ENCODE data around the gene MBD2. TPM values are rescaled to one million over a fixed set of nuclear protein-coding genes. Genes with fewer than 3 reads are reported as not detected.

Gene MBD2
- total RNA-seq, 2 donors from 2014 or later: 24.3 to 32.0 TPM

GRCh38 chr18:54162431-54162830, 62.0 kb downstream of the MBD2 start:
- H3K4me1 ChIP-seq: peaks cover 0 to 3% of the 10 kb centered on the region in 2 donors
- no peaks in the 10 kb centered on the region for H3K27me3 ChIP-seq
- no peaks in the 10 kb centered on the region for H3K9me3 ChIP-seq
- H3K4me3 ChIP-seq: no peak overlapping the region
- no peak overlapping the region for H3K27ac ChIP-seq
- no peak for TF ChIP-seq CTCF (IDR thresholded peaks at IDR 0.05)
- H3K36me3 ChIP-seq: peaks cover 56% of the 10 kb centered on the region
- DNase-seq (ENCODE audit: low spot score): no peak

GRCh38 chr18:54161267-54161666, 63.2 kb downstream of the MBD2 start:
- Histone ChIP-seq H3K27me3 (no peaks in the 10 kb centered on the region), H3K4me3 (no peak overlapping the region), H3K9me3 (no peaks in the 10 kb centered on the region), H3K27ac (no peak overlapping the region), H3K36me3 (peaks cover 65% of the 10 kb centered on the region), H3K4me1 (peaks cover 0 to 3% of the 10 kb centered on the region in 2 donors)
- TF ChIP-seq CTCF (IDR thresholded peaks at IDR 0.05): no peak
- no peak for DNase-seq (ENCODE audit: low spot score)

GRCh38 chr18:54159906-54160305, 64.6 kb downstream of the MBD2 start:
- H3K4me1 ChIP-seq: peaks cover 0 to 3% of the 10 kb centered on the region in 2 donors
- DNase-seq (ENCODE audit: low spot score): no peak
- H3K27me3 ChIP-seq: no peaks in the 10 kb centered on the region
- H3K4me3 ChIP-seq: no peak overlapping the region
- peaks cover 60% of the 10 kb centered on the region for H3K36me3 ChIP-seq
- no peak overlapping the region for H3K27ac ChIP-seq
- TF ChIP-seq CTCF (IDR thresholded peaks at IDR 0.05): no peak
- no peaks in the 10 kb centered on the region for H3K9me3 ChIP-seq

- no peaks in the 10 kb centered on the region for H3K9me3 ChIP-seq
- H3K27ac ChIP-seq: no peak overlapping the region
- H3K36me3 ChIP-seq: peaks cover 58% of the 10 kb centered on the region
- TF ChIP-seq CTCF (IDR thresholded peaks at IDR 0.05): no peak
- no peak overlapping the region for H3K4me3 ChIP-seq
- no peak for DNase-seq (ENCODE audit: low spot score)
- H3K27me3 ChIP-seq: no peaks in the 10 kb centered on the region
- peaks cover 0 to 3% of the 10 kb centered on the region in 2 donors for H3K4me1 ChIP-seq
These were observed 66.7 kb downstream of the MBD2 start for GRCh38 chr18:54157646-54158385.

GRCh38 chr18:54155412-54155811, 69.1 kb downstream of the MBD2 start:
- no peak for DNase-seq (ENCODE audit: low spot score)
- peaks cover 60% of the 10 kb centered on the region for H3K36me3 ChIP-seq
- H3K4me1 ChIP-seq: peaks cover 0 to 3% of the 10 kb centered on the region in 2 donors
- H3K4me3 ChIP-seq: no peak overlapping the region
- H3K9me3 ChIP-seq: no peaks in the 10 kb centered on the region
- no peak for TF ChIP-seq CTCF (IDR thresholded peaks at IDR 0.05)
- H3K27ac ChIP-seq: no peak overlapping the region
- no peaks in the 10 kb centered on the region for H3K27me3 ChIP-seq

GRCh38 chr18:54154231-54154630, 70.2 kb downstream of the MBD2 start:
- Histone ChIP-seq H3K4me3 (no peak overlapping the region), H3K27ac (no peak overlapping the region), H3K4me1 (peaks cover 0 to 3% of the 10 kb centered on the region in 2 donors), H3K27me3 (no peaks in the 10 kb centered on the region), H3K36me3 (peaks cover 54% of the 10 kb centered on the region), H3K9me3 (no peaks in the 10 kb centered on the region)
- no peak for TF ChIP-seq CTCF (IDR thresholded peaks at IDR 0.05)
- DNase-seq (ENCODE audit: low spot score): no peak
